IMR-90 (cell line): Measurements from ENCODE around the gene CRYGC.

Source experiments
- BHLHE40 ChIP-seq: fragments of 150-350 bp; IDR thresholded peaks from 2 replicates; pipeline ENCODE4 v1.6.1; 2016; ENCODE audit warnings: mild to moderate bottlenecking, low read depth, low read length
- CHD1 ChIP-seq: IDR thresholded peaks from 2 replicates; pipeline ENCODE4 v1.6.1; 2012; ENCODE audit warnings: low read depth, low read length, improper control_type of control experiment
- CTCF ChIP-seq: conservative IDR thresholded peaks from 2 replicates; pipeline ENCODE4 v1.5.1; 2012; ENCODE audit warnings: mild to moderate bottlenecking, low read depth, low read length, improper control_type of control experiment
- FOS ChIP-seq: fragments of 150-350 bp; IDR thresholded peaks from 2 replicates; pipeline ENCODE4 v1.6.1; 2016; ENCODE audit warnings: low read depth, low read length
- MAFK ChIP-seq: IDR thresholded peaks from 2 replicates; pipeline ENCODE4 v1.6.1; 2012; ENCODE audit warnings: low read depth, low read length, improper control_type of control experiment
- MXI1 ChIP-seq: IDR thresholded peaks from 2 replicates; pipeline ENCODE4 v1.6.1; 2012; ENCODE audit warnings: low read depth, mild to moderate bottlenecking, low read length, moderate library complexity, borderline replicate concordance
- NFE2L2 ChIP-seq: fragments of 150-350 bp; IDR thresholded peaks from 2 replicates; pipeline ENCODE4 v1.6.1; 2016; ENCODE audit warnings: low read depth, mild to moderate bottlenecking, low read length
- POLR2A ChIP-seq: IDR thresholded peaks from 2 replicates; pipeline ENCODE4 v1.6.1; 2012; ENCODE audit warnings: mild to moderate bottlenecking, low read depth, low read length
- RAD21 ChIP-seq: IDR thresholded peaks from 2 replicates; pipeline ENCODE4 v1.6.1; 2012; ENCODE audit warnings: low read length, improper control_type of control experiment
- RCOR1 ChIP-seq: IDR thresholded peaks from 2 replicates; pipeline ENCODE4 v1.6.1; 2012; ENCODE audit warnings: mild to moderate bottlenecking, low read length, improper control_type of control experiment; ENCODE audit not compliant: insufficient replicate concordance
- RFX5 ChIP-seq: IDR thresholded peaks from 2 replicates; pipeline ENCODE4 v1.8.0; 2012; ENCODE audit warnings: low read depth, mild to moderate bottlenecking, low read length, moderate library complexity
- SMC3 ChIP-seq: fragments of 150-350 bp; IDR thresholded peaks from 2 replicates; pipeline ENCODE4 v1.6.1; 2016; ENCODE audit warnings: low read depth, mild to moderate bottlenecking, antibody characterized with exemption, low read length, moderate library complexity
- TF ChIP-seq, protein P1 (sequence below): fragments of 150-350 bp; IDR thresholded peaks from 2 replicates; pipeline ENCODE4 v1.6.1; 2017; ENCODE audit warnings: mild to moderate bottlenecking, antibody characterized with exemption, low read length, low read depth
- TF ChIP-seq, protein P2 (sequence below): fragments of 150-350 bp; IDR thresholded peaks from 2 replicates; pipeline ENCODE4 v1.6.1; 2016; ENCODE audit warnings: low read depth, mild to moderate bottlenecking, low read length, moderate library complexity, borderline replicate concordance

GRCh38 chr2:208096080-208096479 is 33.5 kb downstream of the CRYGC start:
- TF ChIP-seq MXI1 (no peak), CTCF (no peak), POLR2A (no peak), FOS (no peak), RFX5 (no peak), RCOR1 (no peak), CHD1 (no peak), RAD21 (no peak), MAFK (no peak), SMC3 (no peak), NFE2L2 (no peak), BHLHE40 (no peak)
- TF ChIP-seq, protein P1, sequence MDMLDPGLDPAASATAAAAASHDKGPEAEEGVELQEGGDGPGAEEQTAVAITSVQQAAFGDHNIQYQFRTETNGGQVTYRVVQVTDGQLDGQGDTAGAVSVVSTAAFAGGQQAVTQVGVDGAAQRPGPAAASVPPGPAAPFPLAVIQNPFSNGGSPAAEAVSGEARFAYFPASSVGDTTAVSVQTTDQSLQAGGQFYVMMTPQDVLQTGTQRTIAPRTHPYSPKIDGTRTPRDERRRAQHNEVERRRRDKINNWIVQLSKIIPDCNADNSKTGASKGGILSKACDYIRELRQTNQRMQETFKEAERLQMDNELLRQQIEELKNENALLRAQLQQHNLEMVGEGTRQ = no peak
- TF ChIP-seq, protein P2, sequence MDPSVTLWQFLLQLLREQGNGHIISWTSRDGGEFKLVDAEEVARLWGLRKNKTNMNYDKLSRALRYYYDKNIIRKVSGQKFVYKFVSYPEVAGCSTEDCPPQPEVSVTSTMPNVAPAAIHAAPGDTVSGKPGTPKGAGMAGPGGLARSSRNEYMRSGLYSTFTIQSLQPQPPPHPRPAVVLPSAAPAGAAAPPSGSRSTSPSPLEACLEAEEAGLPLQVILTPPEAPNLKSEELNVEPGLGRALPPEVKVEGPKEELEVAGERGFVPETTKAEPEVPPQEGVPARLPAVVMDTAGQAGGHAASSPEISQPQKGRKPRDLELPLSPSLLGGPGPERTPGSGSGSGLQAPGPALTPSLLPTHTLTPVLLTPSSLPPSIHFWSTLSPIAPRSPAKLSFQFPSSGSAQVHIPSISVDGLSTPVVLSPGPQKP = no peak
